GM12872 (cell line): Measurements from ENCODE around the gene HDAC11.

ENCODE experiments used
- CTCF ChIP-seq: IDR thresholded peaks from 3 replicates; pipeline ENCODE4 v1.5.1; 2011; ENCODE audit warnings: low read depth, mild to moderate bottlenecking, low read length, moderate library complexity; ENCODE audit not compliant: insufficient read depth

The HDAC11 gene

GRCh38 chr3:13479582-13480339, at the start of gene HDAC11:
TSS of gene HDAC11 (plus strand) at chr3:13480306. CDS start at chr3:13480348, 42 bp downstream.
- no peak for TF ChIP-seq CTCF

GRCh38 chr3:13432093-13432492, 48.0 kb upstream of the HDAC11 start:
- no peak for TF ChIP-seq CTCF

DNA sequence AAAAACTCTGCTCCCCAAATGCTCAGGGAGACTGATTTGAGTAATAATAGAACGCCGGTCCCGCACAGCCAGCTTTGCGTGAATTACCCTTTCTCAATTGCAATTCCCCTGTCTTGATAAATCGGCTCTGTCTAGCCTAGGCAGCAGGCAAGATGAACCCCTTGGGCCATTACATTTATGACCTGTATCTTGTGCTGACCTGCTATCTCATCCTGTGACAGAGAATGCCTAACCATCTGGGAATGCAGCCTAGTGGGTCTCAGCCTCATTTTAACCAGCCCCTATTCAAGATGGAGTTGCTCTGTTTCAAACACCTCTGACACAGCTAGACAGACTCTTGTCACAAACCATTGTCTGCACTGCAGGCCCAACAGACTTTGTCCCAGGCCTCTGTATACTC, 46.2 kb upstream of the HDAC11 start:
- no peak for TF ChIP-seq CTCF

- TF ChIP-seq CTCF, result no peak
Observed at GRCh38 chr3:13440204-13440817, 39.8 kb upstream of the HDAC11 start.

- TF ChIP-seq CTCF, result no peak
Observed at GRCh38 chr3:13451301-13451673, 28.8 kb upstream of the HDAC11 start.

DNA sequence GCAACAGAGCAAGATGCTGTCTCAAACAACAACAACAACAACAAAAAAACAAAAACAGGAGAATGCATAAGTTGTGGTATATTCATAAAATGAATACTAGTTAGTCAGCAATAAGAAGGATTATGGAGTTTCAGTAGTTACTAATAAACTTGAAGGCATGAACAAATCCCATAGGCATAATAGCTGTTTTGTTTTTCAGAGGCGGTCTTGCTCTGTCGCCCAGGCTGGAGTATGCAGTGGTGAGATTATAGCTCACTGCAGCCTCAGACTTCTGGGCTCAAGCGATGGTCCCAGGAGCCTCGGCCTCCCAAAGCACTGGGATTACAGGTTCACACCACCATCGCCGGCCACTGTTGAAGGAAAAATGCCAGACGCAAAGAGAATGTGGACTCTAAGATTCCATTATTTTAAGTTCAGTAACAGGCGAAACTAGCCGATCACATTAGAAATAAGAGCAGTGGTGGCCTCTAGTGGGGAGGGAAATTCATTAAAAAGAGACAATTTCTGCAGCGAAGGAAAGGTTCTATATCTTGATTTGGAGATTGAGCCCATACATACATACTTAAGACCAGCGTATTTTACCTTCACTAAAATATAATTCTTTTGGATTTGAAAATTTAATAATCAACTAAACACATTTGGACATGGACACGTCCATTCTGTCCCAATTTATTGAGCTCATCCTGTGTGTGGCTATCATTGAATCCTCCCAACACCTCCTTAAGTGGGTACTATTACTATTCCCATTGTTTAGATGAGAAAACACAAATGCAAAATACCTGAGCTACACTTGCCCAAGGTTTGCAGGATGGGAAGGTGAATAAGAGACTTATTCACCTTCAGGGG, 27.4 kb upstream of the HDAC11 start:
- peak; percentile 68 for TF ChIP-seq CTCF

- TF ChIP-seq CTCF, result no peak
Observed at GRCh38 chr3:13455644-13456043, 24.5 kb upstream of the HDAC11 start.
